ENCODE measurements around the gene SAMD4A. TPM values are rescaled to one million over a fixed set of nuclear protein-coding genes. Genes with fewer than 3 reads are reported as not detected.

The SAMD4A gene
- total and polyA plus RNA-seq, 12 donors: 14.0 to 284 (median 191) TPM

GRCh38 chr14:54788701-54789100 lies 221.8 kb downstream of the SAMD4A start:
- H3K9me3 ChIP-seq: no peaks in the 10 kb centered on the region
- no peak for ATAC-seq
- no peak overlapping the region for H3K4me3 ChIP-seq
- 90 to 94% methylated on average over 17 of the region's 17 CpGs for whole genome bisulfite sequencing, 2 donors
- TF ChIP-seq CTCF (IDR thresholded peaks at IDR 0.05): no peak
- H3K4me1 ChIP-seq: peaks cover 0 to 48% (median 28%) of the 10 kb centered on the region in 9 donors
- no peak for DNase-seq
- intact Hi-C loops (cut with DNase I): no loop called here
- H3K27ac ChIP-seq: peak overlapping the region in 2 of 10 donors; percentile 9 to 28
- H3K36me3 ChIP-seq: peaks cover 0 to 80% (median 18%) of the 10 kb centered on the region in 9 donors
- H3K27me3 ChIP-seq: no peaks in the 10 kb centered on the region

DNA sequence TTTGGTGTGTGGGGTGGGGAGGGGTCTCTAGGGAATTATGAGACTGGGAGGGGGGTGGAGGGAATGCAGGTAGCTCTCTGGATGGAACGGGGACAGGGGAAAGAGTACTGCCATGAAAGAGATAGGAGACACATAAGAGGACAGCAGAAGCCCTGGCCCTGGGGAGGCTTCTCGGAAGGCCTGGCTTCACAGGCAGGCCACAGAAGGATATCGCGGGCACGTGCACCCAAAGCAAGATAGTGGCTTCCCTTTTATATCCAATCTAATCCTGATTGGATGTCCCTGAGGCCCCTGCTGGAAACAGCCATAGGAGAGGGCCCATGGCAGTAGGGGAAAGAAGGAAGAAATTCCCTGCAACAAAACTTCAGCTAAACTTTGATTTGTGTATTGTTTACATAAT lies 222.2 kb downstream of the SAMD4A start:
- H3K4me3 ChIP-seq: no peak overlapping the region
- intact Hi-C loops (cut with DNase I): no loop called here
- H3K27ac ChIP-seq: peak overlapping the region in 3 of 10 donors; percentile 9 to 28 (median 27)
- no peaks in the 10 kb centered on the region for H3K9me3 ChIP-seq
- DNase-seq (no peak), ATAC-seq (no peak)
- peaks cover 0 to 45% (median 24%) of the 10 kb centered on the region in 9 donors for H3K4me1 ChIP-seq
- H3K27me3 ChIP-seq: no peaks in the 10 kb centered on the region
- H3K36me3 ChIP-seq: peaks cover 0 to 80% (median 18%) of the 10 kb centered on the region in 9 donors
- 58 to 67% methylated on average over 5 of the region's 5 CpGs for WGBS, 2 donors
- TF ChIP-seq CTCF (IDR thresholded peaks at IDR 0.05): no peak

DNA sequence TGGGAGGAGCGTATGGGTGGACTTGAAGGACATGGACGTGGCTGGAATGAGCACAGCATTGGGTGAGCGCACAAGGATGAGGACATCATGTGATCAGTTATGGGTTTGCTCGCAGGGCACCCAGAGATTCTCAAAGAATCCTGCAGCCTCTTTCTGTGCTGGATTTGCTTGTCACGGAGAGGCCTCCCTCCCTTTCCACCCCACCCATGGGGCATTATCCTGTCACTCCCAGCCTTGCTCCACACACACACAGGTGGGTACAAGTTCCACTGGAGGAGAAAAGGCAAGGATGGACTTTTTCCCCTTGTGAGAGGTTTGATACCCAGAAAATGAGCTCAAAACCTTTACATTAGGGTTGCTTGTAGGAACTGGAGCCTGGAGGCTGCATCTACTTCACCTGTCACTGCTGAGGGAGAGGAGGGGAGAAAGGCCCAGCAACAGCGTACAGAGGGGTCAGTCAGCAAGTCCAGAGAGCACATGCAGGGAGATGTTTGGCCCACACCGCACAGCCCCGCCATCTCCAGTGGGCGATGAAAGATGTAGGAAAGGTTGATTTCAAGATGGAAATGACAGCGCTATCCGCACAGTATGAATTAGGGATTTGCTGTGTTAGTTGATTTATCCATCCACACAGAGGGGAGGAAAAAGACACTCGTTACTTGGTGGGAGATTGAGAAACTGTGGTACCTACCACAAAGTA lies 223.0 kb downstream of the SAMD4A start:
- ATAC-seq (no peak), DNase-seq (no peak)
- TF ChIP-seq CTCF (IDR thresholded peaks at IDR 0.05): no peak
- WGBS, 2 donors: 93 to 96% methylated on average over 12 of the region's 12 CpGs
- H3K36me3 ChIP-seq: peaks cover 0 to 77% (median 18%) of the 10 kb centered on the region in 9 donors
- peaks cover 0 to 43% (median 24%) of the 10 kb centered on the region in 9 donors for H3K4me1 ChIP-seq
- H3K9me3 ChIP-seq: peaks cover 0 to 4% (median under 1%) of the 10 kb centered on the region in 11 donors
- intact Hi-C loops (cut with DNase I): no loop called here
- peak overlapping the region in 2 of 10 donors; percentile 9 to 27 for H3K27ac ChIP-seq
- H3K4me3 ChIP-seq: no peak overlapping the region
- no peaks in the 10 kb centered on the region for H3K27me3 ChIP-seq

DNA sequence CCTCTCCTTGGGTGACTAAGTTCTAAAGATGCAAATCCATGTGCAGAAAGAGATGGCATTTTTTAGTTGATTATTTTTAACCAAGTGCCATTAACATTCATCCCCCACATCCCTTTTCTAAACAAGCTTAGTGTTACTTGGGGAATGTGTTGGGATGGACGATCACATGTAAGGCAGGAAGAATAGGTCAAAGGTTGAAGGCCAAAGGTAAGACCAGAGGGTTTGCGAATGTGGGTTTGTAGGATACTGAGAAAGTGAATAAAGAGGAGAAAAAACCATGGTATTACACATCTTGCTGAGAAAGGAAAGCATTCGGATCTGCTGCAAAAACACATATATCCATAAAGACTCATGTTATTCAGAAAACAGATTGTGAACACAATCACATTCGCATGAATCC lies 224.1 kb downstream of the SAMD4A start:
- H3K36me3 ChIP-seq: peaks cover 0 to 66% (median 18%) of the 10 kb centered on the region in 9 donors
- H3K27ac ChIP-seq: no peak overlapping the region
- H3K4me1 ChIP-seq: peaks cover 0 to 32% (median 20%) of the 10 kb centered on the region in 9 donors
- no peak for TF ChIP-seq CTCF (IDR thresholded peaks at IDR 0.05)
- WGBS, 2 donors: 91 to 92% methylated on average over 4 of the region's 4 CpGs
- H3K4me3 ChIP-seq: no peak overlapping the region
- intact Hi-C loops (cut with DNase I): no loop called here
- DNase-seq (no peak), ATAC-seq (no peak)
- peaks cover 0 to 12% (median 6%) of the 10 kb centered on the region in 11 donors for H3K9me3 ChIP-seq
- H3K27me3 ChIP-seq: no peaks in the 10 kb centered on the region

Data from heart right ventricle (tissue), 16 donors.